Midbrain (tissue), 1 donor: Measurements from ENCODE around the gene BATF3.
A peak's percentile ranks its signal among the peaks of the same experiment; 100 is the strongest.

ENCODE experiments used
- DNase-seq: peaks from one replicate; lab custom pipeline; 2025; lab: John Stamatoyannopoulos, UW

BATF3 gene

GRCh38 chr1:212703991-212704564, 4.4 kb upstream of the BATF3 start:
- DNase-seq, result no peak

- no peak for DNase-seq
Measured at GRCh38 chr1:212702672-212703071, 3.0 kb upstream of the BATF3 start.

GRCh38 chr1:212701910-212702309, 2.3 kb upstream of the BATF3 start:
- DNase-seq, result no peak

- DNase-seq, result peak; percentile 31
Measured at GRCh38 chr1:212700892-212701819, 1.5 kb upstream of the BATF3 start.

- DNase-seq, result no peak
Measured at GRCh38 chr1:212700223-212700891, 717 bp upstream of the BATF3 start.

GRCh38 chr1:212699104-212699624, 476 bp downstream of the BATF3 start:
- peak; percentile 2 for DNase-seq

- no peak for DNase-seq
Measured at GRCh38 chr1:212698467-212699103, 1.1 kb downstream of the BATF3 start.

- DNase-seq, result no peak
Measured at GRCh38 chr1:212696721-212697331, 2.8 kb downstream of the BATF3 start.

- no peak for DNase-seq
Measured at GRCh38 chr1:212692774-212693644, 6.6 kb downstream of the BATF3 start.

GRCh38 chr1:212691561-212692071, 8.0 kb downstream of the BATF3 start:
- no peak for DNase-seq

GRCh38 chr1:212690816-212691403, 8.7 kb downstream of the BATF3 start:
- DNase-seq, result no peak

- DNase-seq, result no peak
Measured at GRCh38 chr1:212689758-212690529, 9.7 kb downstream of the BATF3 start.

- no peak for DNase-seq
Measured at GRCh38 chr1:212689196-212689725, 10.4 kb downstream of the BATF3 start.

- DNase-seq, result no peak
Measured at GRCh38 chr1:212688341-212689047, 11.1 kb downstream of the BATF3 start.

GRCh38 chr1:212687811-212688210, 11.8 kb downstream of the BATF3 start:
- no peak for DNase-seq

- no peak for DNase-seq
Measured at GRCh38 chr1:212686591-212686990, 13.0 kb downstream of the BATF3 start.

- DNase-seq, result no peak
Measured at GRCh38 chr1:212686069-212686468, 13.6 kb downstream of the BATF3 start.

GRCh38 chr1:212685429-212685828, 14.2 kb downstream of the BATF3 start:
- no peak for DNase-seq
